ENCODE data around the gene AGAP3. TPM values are rescaled to one million over a fixed set of nuclear protein-coding genes. Genes with fewer than 3 reads are reported as not detected.

AGAP3 gene
- total RNA-seq, 1 donor from 2014 or later: 58.0 TPM

GRCh38 chr7:151101621-151102396 is 15.5 kb downstream of the AGAP3 start:
- intact Hi-C loops (cut with micrococcal nuclease): no loop called here
- H3K27ac Mint-ChIP-seq: no peak overlapping the region
- DNase-seq (ENCODE audit: low spot score): no peak
- H3K9me3 Mint-ChIP-seq: no peaks in the 10 kb centered on the region
- peaks cover 3% of the 10 kb centered on the region for H3K27me3 Mint-ChIP-seq (ENCODE audit: insufficient read depth)
- no peaks in the 10 kb centered on the region for H3K36me3 Mint-ChIP-seq (ENCODE audit: low read depth)
- no peaks in the 10 kb centered on the region for H3K4me1 Mint-ChIP-seq (ENCODE audit: low read depth)
- H3K4me3 Mint-ChIP-seq: no peak overlapping the region

- no peaks in the 10 kb centered on the region for H3K36me3 Mint-ChIP-seq (ENCODE audit: low read depth)
- no peak overlapping the region for H3K27ac Mint-ChIP-seq
- peaks cover 3% of the 10 kb centered on the region for H3K27me3 Mint-ChIP-seq (ENCODE audit: insufficient read depth)
- intact Hi-C loops (cut with micrococcal nuclease): no loop called here
- H3K4me1 Mint-ChIP-seq (ENCODE audit: low read depth): no peaks in the 10 kb centered on the region
- no peak for DNase-seq (ENCODE audit: low spot score)
- H3K4me3 Mint-ChIP-seq: no peak overlapping the region
- no peaks in the 10 kb centered on the region for H3K9me3 Mint-ChIP-seq
Measured at GRCh38 chr7:151102991-151103390, 16.7 kb downstream of the AGAP3 start.

- intact Hi-C loops (cut with micrococcal nuclease): no loop called here
- no peak overlapping the region for H3K4me3 Mint-ChIP-seq
- peaks cover 3% of the 10 kb centered on the region for H3K27me3 Mint-ChIP-seq (ENCODE audit: insufficient read depth)
- H3K27ac Mint-ChIP-seq: no peak overlapping the region
- H3K4me1 Mint-ChIP-seq (ENCODE audit: low read depth): no peaks in the 10 kb centered on the region
- DNase-seq (ENCODE audit: low spot score): no peak
- no peaks in the 10 kb centered on the region for H3K9me3 Mint-ChIP-seq
- no peaks in the 10 kb centered on the region for H3K36me3 Mint-ChIP-seq (ENCODE audit: low read depth)
Measured at GRCh38 chr7:151103973-151104372, 17.7 kb downstream of the AGAP3 start.

- H3K9me3 Mint-ChIP-seq: no peaks in the 10 kb centered on the region
- no peak overlapping the region for H3K27ac Mint-ChIP-seq
- no peak for DNase-seq (ENCODE audit: low spot score)
- no peaks in the 10 kb centered on the region for H3K36me3 Mint-ChIP-seq (ENCODE audit: low read depth)
- H3K4me3 Mint-ChIP-seq: no peak overlapping the region
- intact Hi-C loops (cut with micrococcal nuclease): no loop called here
- H3K27me3 Mint-ChIP-seq (ENCODE audit: insufficient read depth): peaks cover 3% of the 10 kb centered on the region
- H3K4me1 Mint-ChIP-seq (ENCODE audit: low read depth): no peaks in the 10 kb centered on the region
Measured at GRCh38 chr7:151104411-151105235, 18.3 kb downstream of the AGAP3 start.

GRCh38 chr7:151107882-151108281 is 21.6 kb downstream of the AGAP3 start:
- Mint-ChIP-seq H3K9me3 (no peaks in the 10 kb centered on the region), H3K4me3 (no peak overlapping the region), H3K27ac (no peak overlapping the region), H3K4me1 (ENCODE audit: low read depth) (no peaks in the 10 kb centered on the region), H3K27me3 (ENCODE audit: insufficient read depth) (peaks cover 6% of the 10 kb centered on the region), H3K36me3 (ENCODE audit: low read depth) (no peaks in the 10 kb centered on the region)
- DNase-seq (ENCODE audit: low spot score): no peak
- intact Hi-C loops (cut with micrococcal nuclease): no loop called here

GRCh38 chr7:151109094-151110048 is 23.1 kb downstream of the AGAP3 start:
- Mint-ChIP-seq H3K4me3 (no peak overlapping the region), H3K36me3 (ENCODE audit: low read depth) (no peaks in the 10 kb centered on the region), H3K9me3 (no peaks in the 10 kb centered on the region), H3K4me1 (ENCODE audit: low read depth) (no peaks in the 10 kb centered on the region), H3K27me3 (ENCODE audit: insufficient read depth) (peaks cover 19% of the 10 kb centered on the region), H3K27ac (no peak overlapping the region)
- intact Hi-C loops (cut with micrococcal nuclease): loop anchor here (2.0 kb wide), 1 partner anchor 81 kb away; the partner anchor contains the start of gene ABCB8
- no peak for DNase-seq (ENCODE audit: low spot score)

- Mint-ChIP-seq H3K4me3 (no peak overlapping the region), H3K27ac (no peak overlapping the region), H3K4me1 (ENCODE audit: low read depth) (no peaks in the 10 kb centered on the region), H3K27me3 (ENCODE audit: insufficient read depth) (peaks cover 19% of the 10 kb centered on the region), H3K9me3 (no peaks in the 10 kb centered on the region), H3K36me3 (ENCODE audit: low read depth) (no peaks in the 10 kb centered on the region)
- no peak for DNase-seq (ENCODE audit: low spot score)
- intact Hi-C loops (cut with micrococcal nuclease): loop anchor here (2.0 kb wide), 1 partner anchor 82 kb away; the partner anchor contains the start of gene ABCB8
Measured at GRCh38 chr7:151110236-151110940, 24.1 kb downstream of the AGAP3 start.

GRCh38 chr7:151110941-151111645 is 24.8 kb downstream of the AGAP3 start:
- Mint-ChIP-seq H3K27ac (no peak overlapping the region), H3K27me3 (ENCODE audit: insufficient read depth) (peaks cover 17% of the 10 kb centered on the region), H3K9me3 (no peaks in the 10 kb centered on the region), H3K4me3 (no peak overlapping the region), H3K36me3 (ENCODE audit: low read depth) (no peaks in the 10 kb centered on the region), H3K4me1 (ENCODE audit: low read depth) (no peaks in the 10 kb centered on the region)
- peak; percentile 55 for DNase-seq (ENCODE audit: low spot score)
- intact Hi-C loops (cut with micrococcal nuclease): loop anchor here (1.0 to 2.0 kb wide), 6 partner anchors 24 to 333 kb away; partner anchors contain the start of genes ABCB8 and SLC4A2

GRCh38 chr7:151113344-151114150 is 27.3 kb downstream of the AGAP3 start:
- Mint-ChIP-seq H3K27ac (no peak overlapping the region), H3K4me3 (no peak overlapping the region), H3K27me3 (ENCODE audit: insufficient read depth) (peaks cover 17% of the 10 kb centered on the region), H3K9me3 (no peaks in the 10 kb centered on the region), H3K4me1 (ENCODE audit: low read depth) (no peaks in the 10 kb centered on the region), H3K36me3 (ENCODE audit: low read depth) (no peaks in the 10 kb centered on the region)
- intact Hi-C loops (cut with micrococcal nuclease): no loop called here
- DNase-seq (ENCODE audit: low spot score): no peak

GRCh38 chr7:151114151-151115090 is 28.1 kb downstream of the AGAP3 start:
- H3K27me3 Mint-ChIP-seq (ENCODE audit: insufficient read depth): peaks cover 17% of the 10 kb centered on the region
- no peak for DNase-seq (ENCODE audit: low spot score)
- H3K36me3 Mint-ChIP-seq (ENCODE audit: low read depth): peaks cover 4% of the 10 kb centered on the region
- no peak overlapping the region for H3K27ac Mint-ChIP-seq
- H3K4me1 Mint-ChIP-seq (ENCODE audit: low read depth): no peaks in the 10 kb centered on the region
- no peaks in the 10 kb centered on the region for H3K9me3 Mint-ChIP-seq
- H3K4me3 Mint-ChIP-seq: no peak overlapping the region
- intact Hi-C loops (cut with micrococcal nuclease): loop anchor here (1.0 kb wide), 1 partner anchor 216 kb away; no protein-coding TSS in a partner anchor
